H1 (cell line): Measurements from ENCODE around the gene CPSF7. TPM values are rescaled to one million over a fixed set of nuclear protein-coding genes. Genes with fewer than 3 reads are reported as not detected.

Source experiments
- CTCF ChIA-PET: fragments of 300-600 bp; sonication (Branson Sonifier 250); formaldehyde crosslinking; loops from one replicate; lab custom pipeline; 2021; ENCODE audit not compliant: partially characterized antibody; lab: Charles Lee
- POLR2A ChIA-PET: fragments of 300-600 bp; sonication (Branson Sonifier 250); formaldehyde crosslinking; loops from one replicate; lab custom pipeline; 2021; ENCODE audit warnings: inconsistent platforms; ENCODE audit not compliant: partially characterized antibody; lab: Charles Lee
- DNase-seq, 2 experiments: peaks; one replicate each; pipeline versions ENCODE4 v3.0.0 to v3.0.0-alpha.2; 2010 to 2022; ENCODE audit warnings: low spot score in 2 of 2, low read depth in 1 of 2, mixed read lengths in 1 of 2
- FAIRE-seq: peaks from 2 replicates; lab custom pipeline; 2011; peaks lifted over from hg19 to GRCh38; lab: Jason Lieb, UNC
- H2AFZ ChIP-seq: 2 replicates; pipeline ENCODE4 v1.8.1; 2012; ENCODE audit warnings: low read length, inconsistent platforms
- H2AK5ac ChIP-seq: 2 replicates; pipeline ENCODE4 v1.6.1; 2013; ENCODE audit warnings: low read depth, low read length
- H2BK120ac ChIP-seq: replicated peaks from 2 replicates; pipeline ENCODE3; 2013; ENCODE audit warnings: low read depth, low read length, inconsistent platforms
- H2BK12ac ChIP-seq: 2 replicates; pipeline ENCODE4 v1.6.1; 2013; ENCODE audit warnings: low read depth, low read length
- H2BK15ac ChIP-seq: 2 replicates; pipeline ENCODE4 v1.6.1; 2013; ENCODE audit warnings: low read length
- H2BK20ac ChIP-seq: 2 replicates; pipeline ENCODE4 v1.6.1; 2013; ENCODE audit warnings: low read length
- H2BK5ac ChIP-seq: 2 replicates; pipeline ENCODE4 v1.6.1; 2013; ENCODE audit warnings: low read depth, low read length
- H3K14ac ChIP-seq: 2 replicates; pipeline ENCODE4 v1.6.1; 2013; ENCODE audit warnings: inconsistent platforms; ENCODE audit not compliant: insufficient read length
- H3K18ac ChIP-seq: 2 replicates; pipeline ENCODE4 v1.6.1; 2013; ENCODE audit warnings: low read length; ENCODE audit errors: extremely low read depth
- H3K23ac ChIP-seq: 2 replicates; pipeline ENCODE4 v1.6.1; 2013; ENCODE audit warnings: inconsistent platforms; ENCODE audit not compliant: insufficient read length
- H3K23me2 ChIP-seq: 2 replicates; pipeline ENCODE4 v1.6.1; 2013; ENCODE audit warnings: low read depth, low read length
- H3K27ac ChIP-seq: 2 replicates; pipeline ENCODE4 v1.6.1; 2011; ENCODE audit warnings: low read depth, low read length, inconsistent platforms
- H3K27me3 ChIP-seq, 4 experiments: replicated peaks in 1 of 4; 1 replicate in 1 of 4; 2 replicates in 3 of 4; pipeline versions ENCODE4 v1.6.1 to v1.8.1; 2011 to 2013; ENCODE audit warnings: low read length in 3 of 4, mild to moderate bottlenecking in 3 of 4, inconsistent platforms in 2 of 4, mixed read lengths in 2 of 4, moderate library complexity in 1 of 4; ENCODE audit not compliant: control insufficient read depth in 3 of 4, insufficient read depth in 3 of 4; ENCODE audit errors: extremely low read depth in 1 of 4
- H3K36me3 ChIP-seq, 4 experiments: 2 replicates each; pipeline versions ENCODE4 v1.6.1 to v1.8.1; 2011 to 2013; ENCODE audit warnings: mild to moderate bottlenecking in 4 of 4, low read length in 3 of 4, moderate library complexity in 2 of 4, control low read depth in 1 of 4, inconsistent platforms in 1 of 4; ENCODE audit not compliant: insufficient read depth in 4 of 4, control insufficient read depth in 2 of 4
- H3K4ac ChIP-seq: replicated peaks from 2 replicates; pipeline ENCODE3; 2013; ENCODE audit warnings: low read length, low read depth, mixed read lengths, inconsistent platforms; ENCODE audit not compliant: insufficient read length
- H3K4me1 ChIP-seq, 4 experiments: replicated peaks in 1 of 4; 1 replicate in 1 of 4; 2 replicates in 3 of 4; pipeline versions ENCODE4 v1.6.1 to v1.8.1; 2011 to 2013; ENCODE audit warnings: low read length in 3 of 4, inconsistent platforms in 2 of 4, mixed read lengths in 1 of 4; ENCODE audit not compliant: insufficient read depth in 4 of 4, control insufficient read depth in 3 of 4
- H3K4me2 ChIP-seq, 2 experiments: 2 replicates each; pipeline versions ENCODE4 v1.6.1 to v1.8.1; 2011 to 2013; ENCODE audit warnings: low read depth in 2 of 2, low read length in 2 of 2, control low read depth in 1 of 2, inconsistent platforms in 1 of 2, mild to moderate bottlenecking in 1 of 2; ENCODE audit not compliant: insufficient read depth in 1 of 2
- H3K4me3 ChIP-seq, 4 experiments: fragments of 200-600, 300-600 bp in 1 of 4; sonication (generic), shearing (Covaris generic), sonication (Bioruptor Twin) in 1 of 4; 2 replicates each; pipeline versions ENCODE4 v1.5.1 to v1.8.1; 2011 to 2016; ENCODE audit warnings: low read length in 4 of 4, low read depth in 3 of 4, control low read depth in 2 of 4, inconsistent platforms in 2 of 4, mild to moderate bottlenecking in 2 of 4, mixed read lengths in 1 of 4, moderate library complexity in 1 of 4; ENCODE audit not compliant: insufficient read depth in 2 of 4; ENCODE audit errors: extremely low read depth in 1 of 4
- H3K56ac ChIP-seq: replicated peaks from 2 replicates; pipeline ENCODE3; 2013; ENCODE audit warnings: low read depth, mild to moderate bottlenecking, mixed read lengths, low read length, inconsistent platforms; ENCODE audit not compliant: insufficient read length
- H3K79me1 ChIP-seq: 2 replicates; pipeline ENCODE4 v1.6.1; 2013; ENCODE audit warnings: low read depth, low read length, control low read depth
- H3K79me2 ChIP-seq, 2 experiments: 2 replicates each; pipeline versions ENCODE4 v1.6.1 to v1.8.1; 2012 to 2013; ENCODE audit warnings: low read length in 2 of 2, mild to moderate bottlenecking in 2 of 2, inconsistent platforms in 1 of 2; ENCODE audit not compliant: insufficient read depth in 2 of 2, control insufficient read depth in 1 of 2
- H3K9ac ChIP-seq, 4 experiments: replicated peaks in 1 of 4; 1 replicate in 1 of 4; 2 replicates in 3 of 4; pipeline versions ENCODE4 v1.6.1 to v1.8.1; 2011 to 2013; ENCODE audit warnings: low read depth in 3 of 4, low read length in 3 of 4, control low read depth in 2 of 4, mild to moderate bottlenecking in 2 of 4, moderate library complexity in 2 of 4, inconsistent platforms in 1 of 4; ENCODE audit errors: extremely low read depth in 1 of 4
- H3K9me3 ChIP-seq, 2 experiments: 2 replicates each; pipeline versions ENCODE4 v1.6.1 to v1.8.1; 2012 to 2013; ENCODE audit warnings: mild to moderate bottlenecking in 2 of 2, moderate library complexity in 2 of 2, control low read depth in 1 of 2, inconsistent platforms in 1 of 2, low read depth in 1 of 2, low read length in 1 of 2, mixed read lengths in 1 of 2; ENCODE audit not compliant: insufficient read depth in 2 of 2
- H4K20me1 ChIP-seq, 2 experiments: replicated peaks in 1 of 2; 2 replicates each; pipeline versions ENCODE3 to v1.8.1; 2011 to 2013; ENCODE audit warnings: inconsistent platforms in 2 of 2, low read length in 2 of 2, mild to moderate bottlenecking in 1 of 2; ENCODE audit not compliant: insufficient read depth in 2 of 2, control insufficient read depth in 1 of 2
- H4K5ac ChIP-seq: 2 replicates; pipeline ENCODE4 v1.6.1; 2013; ENCODE audit warnings: low read length, low read depth, mixed read lengths, inconsistent platforms; ENCODE audit not compliant: insufficient read length
- H4K8ac ChIP-seq: 2 replicates; pipeline ENCODE4 v1.8.0; 2013; ENCODE audit warnings: mild to moderate bottlenecking, moderate library complexity, low read length, inconsistent platforms; ENCODE audit not compliant: insufficient read depth; ENCODE audit errors: extremely low read depth
- H4K91ac ChIP-seq: replicated peaks from 2 replicates; pipeline ENCODE3; 2013; ENCODE audit warnings: low read length, mixed read lengths, inconsistent platforms; ENCODE audit not compliant: insufficient read length
- CBX8 ChIP-seq: fragments of 300-800, 300-1000 bp; sonication (generic); IDR thresholded peaks from 2 replicates; pipeline ENCODE4 v1.7.1; 2016; ENCODE audit warnings: low read depth, low read length, borderline replicate concordance
- GTF2F1 ChIP-seq: IDR thresholded peaks from 2 replicates; pipeline ENCODE4 v1.6.1; 2012; ENCODE audit warnings: low read depth, low read length, improper control_type of control experiment, borderline replicate concordance
- JUN ChIP-seq: IDR thresholded peaks from 2 replicates; pipeline ENCODE4 v1.6.1; 2011; ENCODE audit warnings: low read depth, mild to moderate bottlenecking, improper control_type of control experiment, low read length
- KDM1A ChIP-seq: fragments of 200-600, 300-600 bp; sonication (generic); IDR thresholded peaks from 2 replicates; pipeline ENCODE4 v1.7.1; 2016; ENCODE audit warnings: mild to moderate bottlenecking, low read length, borderline replicate concordance
- KDM5A ChIP-seq: fragments of 200-600 bp; IDR thresholded peaks from 2 replicates; pipeline ENCODE4 v1.7.1; 2012; ENCODE audit warnings: mild to moderate bottlenecking, low read length, inconsistent platforms, mixed read lengths
- NANOG ChIP-seq: IDR thresholded peaks from 2 replicates; pipeline ENCODE4 v1.6.1; 2011; ENCODE audit warnings: low read length, low read depth, mild to moderate bottlenecking, inconsistent platforms; ENCODE audit not compliant: insufficient read depth, poor library complexity, severe bottlenecking
- NRF1 ChIP-seq: IDR thresholded peaks from 2 replicates; pipeline ENCODE4 v1.6.1; 2011; ENCODE audit warnings: mild to moderate bottlenecking, low read depth, low read length, improper control_type of control experiment
- POLR2A ChIP-seq, 2 experiments: IDR thresholded peaks; 1 replicate in 1 of 2; 2 replicates in 1 of 2; pipeline ENCODE4 v1.6.1; 2011; ENCODE audit warnings: low read depth in 2 of 2, low read length in 2 of 2, mild to moderate bottlenecking in 2 of 2; ENCODE audit errors: control extremely low read depth in 1 of 2
- RBBP5 ChIP-seq: IDR thresholded peaks from 2 replicates; pipeline ENCODE4 v1.7.1; 2012; ENCODE audit warnings: low read depth, mild to moderate bottlenecking, inconsistent platforms, low read length, moderate library complexity, borderline replicate concordance
- RXRA ChIP-seq: IDR thresholded peaks from 2 replicates; pipeline ENCODE4 v1.6.1; 2011; ENCODE audit warnings: low read depth, mild to moderate bottlenecking, low read length, moderate library complexity; ENCODE audit not compliant: insufficient read depth
- TEAD4 ChIP-seq: IDR thresholded peaks from 2 replicates; pipeline ENCODE4 v1.6.1; 2012; ENCODE audit warnings: low read depth, low read length, inconsistent platforms, mixed read lengths
- WGBS, 2 experiments: shearing (Covaris generic) in 1 of 2; methylation state at CpG; one replicate each; pipeline versions ENCODE4 v1.1.6 to v1.1.7; 2013 to 2015; ENCODE audit warnings: low lambda C conversion rate in 2 of 2, mixed read lengths in 2 of 2, inconsistent platforms in 1 of 2, low coverage in 1 of 2, missing lambda C conversion rate in 1 of 2; ENCODE audit not compliant: insufficient replicate concordance in 2 of 2, insufficient coverage in 1 of 2, insufficient read length in 1 of 2; ENCODE audit errors: extremely low coverage in 1 of 2, missing lambda C conversion rate in 1 of 2; 5-methylcytosine and 5-hydroxymethylcytosine counted together
- polyA plus RNA-seq, 7 experiments: library from polyadenylated mRNA; depleted of rRNA in 3 of 7; stranded (reverse) in 5 of 7; unstranded in 2 of 7; fragments of >200 nt in 5 of 7; fragments of 200-250 nt in 2 of 7; gene quantifications; 1 replicate in 5 of 7; 2 replicates in 1 of 7; 4 replicates in 1 of 7; pipeline versions ENCODE4 v1.2.1 to v1.2.3, GENCODE V29; 2011 to 2013; ENCODE audit warnings: missing spikeins in 2 of 7, mixed read lengths in 2 of 7
- total RNA-seq: library from RNA; stranded (reverse); fragmentation: NEBNext Ultra II Directional; extraction: Animal tissue kit (Norgen Biotek cat#: 25700); gene quantifications from 2 replicates; pipeline ENCODE4 v1.2.1, GENCODE V29; 2021

Gene CPSF7
- total and polyA plus RNA-seq, 2 of the 8 experiments (the other 6 are each of a cell fraction or from before 2014, with no cell fraction given), result 95.9 to 122 TPM

GRCh38 chr11:61358566-61358965, 71.2 kb downstream of the CPSF7 start:
- FAIRE-seq, result no peak
- H3K9me3 ChIP-seq, result no peaks in the 10 kb centered on the region
- H3K18ac ChIP-seq, result no peak overlapping the region
- no peak overlapping the region for H2AK5ac ChIP-seq
- no peak overlapping the region for H3K9ac ChIP-seq
- no peak overlapping the region for H2BK15ac ChIP-seq
- ChIA-PET CTCF (interaction anchor here (0.7 to 22.8 kb wide), 4 partner anchors 10 to 182 kb away, joined by 5 to 255 read pairs (median 102); partner anchors contain the start of genes DDB1 and TKFC), POLR2A (interaction anchor here (1.3 to 39.7 kb wide), 4 partner anchors 6 to 71 kb away, joined by 3 to 1106 read pairs (median 607); partner anchors contain the start of genes CPSF7, CYB561A3, DDB1 and SDHAF2)
- H4K5ac ChIP-seq, result no peak overlapping the region
- DNase-seq, result no peak
- peaks cover 0 to under 1% (median 0%) of the 10 kb centered on the region in 4 experiments; a peak in 2 of 8 replicates for H3K36me3 ChIP-seq
- no peaks in the 10 kb centered on the region for H3K27me3 ChIP-seq
- H3K23ac ChIP-seq, result no peak overlapping the region
- no peaks in the 10 kb centered on the region for H4K20me1 ChIP-seq
- no peak overlapping the region for H4K91ac ChIP-seq
- no peak overlapping the region for H2BK5ac ChIP-seq
- H2BK12ac ChIP-seq, result no peak overlapping the region
- H3K4ac ChIP-seq, result no peak overlapping the region
- peaks cover 5% of the 10 kb centered on the region for H3K79me1 ChIP-seq
- peaks cover 3 to 19% of the 10 kb centered on the region in 2 experiments for H3K79me2 ChIP-seq
- H3K27ac ChIP-seq, result no peak overlapping the region
- peaks cover 14% of the 10 kb centered on the region for H3K23me2 ChIP-seq
- TF ChIP-seq RXRA (no peak), KDM1A (no peak), KDM5A (no peak), JUN (no peak), RBBP5 (no peak), CBX8 (no peak), POLR2A (IDR thresholded peaks at IDR 0.05; ENCODE audit: control extremely low read depth in 1 of 2, low read depth in 2 of 2, low read length in 2 of 2) (no peak), TEAD4 (no peak), NRF1 (no peak), GTF2F1 (no peak), NANOG (no peak)
- WGBS, 2 experiments, result 98% methylated on average over 11 of the region's 11 CpGs; no CpG with 5 or more reads in 1 of the 2 experiments
- H3K4me3 ChIP-seq, result no peak overlapping the region
- no peak overlapping the region for H2BK120ac ChIP-seq
- H3K56ac ChIP-seq, result no peak overlapping the region
- H3K4me2 ChIP-seq, result no peak overlapping the region
- H2AFZ ChIP-seq, result no peak overlapping the region
- no peak overlapping the region for H4K8ac ChIP-seq
- no peak overlapping the region for H2BK20ac ChIP-seq
- no peaks in the 10 kb centered on the region for H3K4me1 ChIP-seq
- H3K14ac ChIP-seq, result no peak overlapping the region
